ENCODE results near the gene ARMH1.

- TF ChIP-seq, protein P1, sequence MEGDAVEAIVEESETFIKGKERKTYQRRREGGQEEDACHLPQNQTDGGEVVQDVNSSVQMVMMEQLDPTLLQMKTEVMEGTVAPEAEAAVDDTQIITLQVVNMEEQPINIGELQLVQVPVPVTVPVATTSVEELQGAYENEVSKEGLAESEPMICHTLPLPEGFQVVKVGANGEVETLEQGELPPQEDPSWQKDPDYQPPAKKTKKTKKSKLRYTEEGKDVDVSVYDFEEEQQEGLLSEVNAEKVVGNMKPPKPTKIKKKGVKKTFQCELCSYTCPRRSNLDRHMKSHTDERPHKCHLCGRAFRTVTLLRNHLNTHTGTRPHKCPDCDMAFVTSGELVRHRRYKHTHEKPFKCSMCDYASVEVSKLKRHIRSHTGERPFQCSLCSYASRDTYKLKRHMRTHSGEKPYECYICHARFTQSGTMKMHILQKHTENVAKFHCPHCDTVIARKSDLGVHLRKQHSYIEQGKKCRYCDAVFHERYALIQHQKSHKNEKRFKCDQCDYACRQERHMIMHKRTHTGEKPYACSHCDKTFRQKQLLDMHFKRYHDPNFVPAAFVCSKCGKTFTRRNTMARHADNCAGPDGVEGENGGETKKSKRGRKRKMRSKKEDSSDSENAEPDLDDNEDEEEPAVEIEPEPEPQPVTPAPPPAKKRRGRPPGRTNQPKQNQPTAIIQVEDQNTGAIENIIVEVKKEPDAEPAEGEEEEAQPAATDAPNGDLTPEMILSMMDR (conservative IDR thresholded peaks at IDR 0.05; ENCODE audit: low read depth, low read length): peak; percentile 88
- no peak for TF ChIP-seq EZH2 (IDR thresholded peaks at IDR 0.05; ENCODE audit: low read length, unreplicated experiment)
- no peak for TF ChIP-seq EZH2phosphoT487 (IDR thresholded peaks at IDR 0.05; ENCODE audit: borderline replicate concordance, low read length)
Observed at GRCh38 chr1:44655609-44656008, 18.9 kb upstream of the ARMH1 start.

All from PC-3 (cell line).